ENCODE results near the gene DISC1.

DNA sequence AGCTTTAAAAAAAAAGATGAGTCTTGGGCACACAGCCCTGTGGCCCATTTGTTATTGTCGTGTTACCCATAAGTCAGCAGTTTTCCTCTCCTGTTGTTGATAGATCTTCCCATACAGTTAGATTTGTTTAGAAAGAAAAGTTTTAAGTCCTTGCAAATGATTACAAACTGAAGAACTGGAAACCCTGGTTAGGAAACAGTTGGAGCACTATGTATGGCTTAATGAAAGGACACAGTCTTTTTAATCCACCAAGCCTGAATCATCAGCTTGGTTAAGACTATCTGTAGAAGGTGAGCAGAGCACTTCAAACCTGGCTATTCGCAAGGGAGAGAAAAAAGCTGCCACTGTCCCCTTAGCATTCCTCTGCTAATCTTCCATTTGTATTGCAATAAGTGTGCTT lies 241.0 kb downstream of the DISC1 start:
- TF ChIP-seq RFX5 (IDR thresholded peaks at IDR 0.05; ENCODE audit: low read depth, low read length) (no peak), PRMT3 (CRISPR knock-in tag; IDR thresholded peaks at IDR 0.05; ENCODE audit: borderline replicate concordance, low read depth) (no peak)
